ENCODE results near the gene DYNLT1. TPM values are rescaled to one million over a fixed set of nuclear protein-coding genes. Genes with fewer than 3 reads are reported as not detected.

Gene DYNLT1
- total and polyA plus RNA-seq, 2 of the 13 experiments (the other 11 are each of a cell fraction or from before 2014, with no cell fraction given) = 108 to 171 TPM

DNA sequence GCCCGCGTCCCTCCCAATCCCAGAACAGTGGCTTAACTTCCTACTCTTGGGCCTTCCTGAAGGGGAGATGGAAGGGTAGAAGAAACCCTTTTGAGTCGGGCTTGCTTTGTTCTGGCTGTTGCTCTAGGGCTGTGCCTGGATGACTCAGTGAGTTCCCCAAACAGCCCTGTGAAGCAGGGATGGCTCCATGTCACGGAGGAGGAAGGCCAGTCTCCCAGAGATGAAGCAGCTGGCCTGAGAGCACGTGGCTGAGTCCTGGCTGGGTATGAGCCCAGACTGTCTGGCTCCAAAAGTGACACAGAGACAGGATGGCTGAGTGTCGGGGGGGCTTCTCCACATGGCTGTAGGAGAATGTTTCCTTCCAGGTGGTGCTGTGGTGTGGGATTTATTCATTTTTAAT is 10.0 kb upstream of the DYNLT1 start (continued):
- TF ChIP-seq, protein P1, sequence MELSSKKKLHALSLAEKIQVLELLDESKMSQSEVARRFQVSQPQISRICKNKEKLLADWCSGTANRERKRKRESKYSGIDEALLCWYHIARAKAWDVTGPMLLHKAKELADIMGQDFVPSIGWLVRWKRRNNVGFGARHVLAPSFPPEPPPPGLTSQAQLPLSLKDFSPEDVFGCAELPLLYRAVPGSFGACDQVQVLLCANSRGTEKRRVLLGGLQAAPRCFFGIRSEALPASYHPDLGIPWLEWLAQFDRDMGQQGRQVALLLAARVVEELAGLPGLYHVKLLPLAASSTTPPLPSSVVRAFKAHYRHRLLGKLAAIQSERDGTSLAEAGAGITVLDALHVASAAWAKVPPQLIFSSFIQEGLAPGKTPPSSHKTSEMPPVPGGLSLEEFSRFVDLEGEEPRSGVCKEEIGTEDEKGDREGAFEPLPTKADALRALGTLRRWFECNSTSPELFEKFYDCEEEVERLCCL (CRISPR knock-in tag; IDR thresholded peaks at IDR 0.05; ENCODE audit: borderline replicate concordance) = no peak
- TF ChIP-seq, protein P2, sequence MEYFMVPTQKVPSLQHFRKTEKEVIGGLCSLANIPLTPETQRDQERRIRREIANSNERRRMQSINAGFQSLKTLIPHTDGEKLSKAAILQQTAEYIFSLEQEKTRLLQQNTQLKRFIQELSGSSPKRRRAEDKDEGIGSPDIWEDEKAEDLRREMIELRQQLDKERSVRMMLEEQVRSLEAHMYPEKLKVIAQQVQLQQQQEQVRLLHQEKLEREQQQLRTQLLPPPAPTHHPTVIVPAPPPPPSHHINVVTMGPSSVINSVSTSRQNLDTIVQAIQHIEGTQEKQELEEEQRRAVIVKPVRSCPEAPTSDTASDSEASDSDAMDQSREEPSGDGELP (IDR thresholded peaks at IDR 0.05; ENCODE audit: borderline replicate concordance, low read depth) = peak; percentile 75; the same call in 1 of the 2 replicates
- peak; percentile 42; the same call in 1 of the 2 replicates for TF ChIP-seq YEATS2 (CRISPR knock-in tag; IDR thresholded peaks at IDR 0.05; ENCODE audit: borderline replicate concordance)
- TF ChIP-seq ZFP37 (CRISPR knock-in tag; IDR thresholded peaks at IDR 0.05; ENCODE audit: borderline replicate concordance) = 0 out of 2 replicates have a peak, but pooled peaks have one; percentile 63
- TF ChIP-seq CHCHD3 (CRISPR knock-in tag; IDR thresholded peaks at IDR 0.05) = no peak
- TF ChIP-seq, protein P3, sequence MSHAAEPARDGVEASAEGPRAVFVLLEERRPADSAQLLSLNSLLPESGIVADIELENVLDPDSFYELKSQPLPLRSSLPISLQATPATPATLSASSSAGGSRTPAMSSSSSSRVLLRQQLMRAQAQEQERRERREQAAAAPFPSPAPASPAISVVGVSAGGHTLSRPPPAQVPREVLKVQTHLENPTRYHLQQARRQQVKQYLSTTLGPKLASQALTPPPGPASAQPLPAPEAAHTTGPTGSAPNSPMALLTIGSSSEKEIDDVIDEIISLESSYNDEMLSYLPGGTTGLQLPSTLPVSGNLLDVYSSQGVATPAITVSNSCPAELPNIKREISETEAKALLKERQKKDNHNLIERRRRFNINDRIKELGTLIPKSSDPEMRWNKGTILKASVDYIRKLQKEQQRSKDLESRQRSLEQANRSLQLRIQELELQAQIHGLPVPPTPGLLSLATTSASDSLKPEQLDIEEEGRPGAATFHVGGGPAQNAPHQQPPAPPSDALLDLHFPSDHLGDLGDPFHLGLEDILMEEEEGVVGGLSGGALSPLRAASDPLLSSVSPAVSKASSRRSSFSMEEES (CRISPR knock-in tag; IDR thresholded peaks at IDR 0.05) = 0 out of 2 replicates have a peak, but pooled peaks have one; percentile 53
- TF ChIP-seq XRCC5 (optimal IDR thresholded peaks at IDR 0.05; ENCODE audit: low read length) = peak; percentile 48
- TF ChIP-seq EP300 (IDR thresholded peaks at IDR 0.05; ENCODE audit: low read depth in 2 of 2, low read length in 2 of 2) = peak in 1 of 2 experiments; percentile 44; a peak in 1 of 4 replicates
- TF ChIP-seq EP300 (CRISPR knock-in tag; IDR thresholded peaks at IDR 0.05; ENCODE audit: borderline replicate concordance) = no peak
- peak; percentile 67; the same call in 1 of the 2 replicates for TF ChIP-seq ELF3 (CRISPR knock-in tag; IDR thresholded peaks at IDR 0.05)
- TF ChIP-seq MAFK (conservative IDR thresholded peaks at IDR 0.05 in 1 of 2, IDR thresholded peaks at IDR 0.05 in 1 of 2; ENCODE audit: low read length in 2 of 2) = no peak
- peak; percentile 80 for TF ChIP-seq FOSL2 (CRISPR knock-in tag; IDR thresholded peaks at IDR 0.05)
- TF ChIP-seq HMG20B (CRISPR knock-in tag; conservative IDR thresholded peaks at IDR 0.05) = no peak
- no peak for TF ChIP-seq ATF7 (IDR thresholded peaks at IDR 0.05)
- no peak for TF ChIP-seq ATF7 (CRISPR knock-in tag; IDR thresholded peaks at IDR 0.05)
- TF ChIP-seq TEAD3 (CRISPR knock-in tag; optimal IDR thresholded peaks at IDR 0.05; ENCODE audit: borderline replicate concordance) = peak; percentile 66
- TF ChIP-seq, protein P4, sequence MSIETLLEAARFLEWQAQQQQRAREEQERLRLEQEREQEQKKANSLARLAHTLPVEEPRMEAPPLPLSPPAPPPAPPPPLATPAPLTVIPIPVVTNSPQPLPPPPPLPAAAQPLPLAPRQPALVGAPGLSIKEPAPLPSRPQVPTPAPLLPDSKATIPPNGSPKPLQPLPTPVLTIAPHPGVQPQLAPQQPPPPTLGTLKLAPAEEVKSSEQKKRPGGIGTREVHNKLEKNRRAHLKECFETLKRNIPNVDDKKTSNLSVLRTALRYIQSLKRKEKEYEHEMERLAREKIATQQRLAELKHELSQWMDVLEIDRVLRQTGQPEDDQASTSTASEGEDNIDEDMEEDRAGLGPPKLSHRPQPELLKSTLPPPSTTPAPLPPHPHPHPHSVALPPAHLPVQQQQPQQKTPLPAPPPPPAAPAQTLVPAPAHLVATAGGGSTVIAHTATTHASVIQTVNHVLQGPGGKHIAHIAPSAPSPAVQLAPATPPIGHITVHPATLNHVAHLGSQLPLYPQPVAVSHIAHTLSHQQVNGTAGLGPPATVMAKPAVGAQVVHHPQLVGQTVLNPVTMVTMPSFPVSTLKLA (IDR thresholded peaks at IDR 0.05) = peak; percentile 55
- TF ChIP-seq ZNF775 (CRISPR knock-in tag; IDR thresholded peaks at IDR 0.05; ENCODE audit: borderline replicate concordance) = no peak
- peak; percentile 38; the same call in 1 of the 2 replicates for TF ChIP-seq RARA (CRISPR knock-in tag; IDR thresholded peaks at IDR 0.05)
- TF ChIP-seq DNMT1 (CRISPR knock-in tag; IDR thresholded peaks at IDR 0.05) = no peak
- TF ChIP-seq, protein P5, sequence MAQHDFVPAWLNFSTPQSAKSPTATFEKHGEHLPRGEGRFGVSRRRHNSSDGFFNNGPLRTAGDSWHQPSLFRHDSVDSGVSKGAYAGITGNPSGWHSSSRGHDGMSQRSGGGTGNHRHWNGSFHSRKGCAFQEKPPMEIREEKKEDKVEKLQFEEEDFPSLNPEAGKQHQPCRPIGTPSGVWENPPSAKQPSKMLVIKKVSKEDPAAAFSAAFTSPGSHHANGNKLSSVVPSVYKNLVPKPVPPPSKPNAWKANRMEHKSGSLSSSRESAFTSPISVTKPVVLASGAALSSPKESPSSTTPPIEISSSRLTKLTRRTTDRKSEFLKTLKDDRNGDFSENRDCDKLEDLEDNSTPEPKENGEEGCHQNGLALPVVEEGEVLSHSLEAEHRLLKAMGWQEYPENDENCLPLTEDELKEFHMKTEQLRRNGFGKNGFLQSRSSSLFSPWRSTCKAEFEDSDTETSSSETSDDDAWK (CRISPR knock-in tag; IDR thresholded peaks at IDR 0.05) = no peak
- TF ChIP-seq, protein P6, sequence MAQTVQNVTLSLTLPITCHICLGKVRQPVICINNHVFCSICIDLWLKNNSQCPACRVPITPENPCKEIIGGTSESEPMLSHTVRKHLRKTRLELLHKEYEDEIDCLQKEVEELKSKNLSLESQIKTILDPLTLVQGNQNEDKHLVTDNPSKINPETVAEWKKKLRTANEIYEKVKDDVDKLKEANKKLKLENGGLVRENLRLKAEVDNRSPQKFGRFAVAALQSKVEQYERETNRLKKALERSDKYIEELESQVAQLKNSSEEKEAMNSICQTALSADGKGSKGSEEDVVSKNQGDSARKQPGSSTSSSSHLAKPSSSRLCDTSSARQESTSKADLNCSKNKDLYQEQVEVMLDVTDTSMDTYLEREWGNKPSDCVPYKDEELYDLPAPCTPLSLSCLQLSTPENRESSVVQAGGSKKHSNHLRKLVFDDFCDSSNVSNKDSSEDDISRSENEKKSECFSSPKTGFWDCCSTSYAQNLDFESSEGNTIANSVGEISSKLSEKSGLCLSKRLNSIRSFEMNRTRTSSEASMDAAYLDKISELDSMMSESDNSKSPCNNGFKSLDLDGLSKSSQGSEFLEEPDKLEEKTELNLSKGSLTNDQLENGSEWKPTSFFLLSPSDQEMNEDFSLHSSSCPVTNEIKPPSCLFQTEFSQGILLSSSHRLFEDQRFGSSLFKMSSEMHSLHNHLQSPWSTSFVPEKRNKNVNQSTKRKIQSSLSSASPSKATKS (CRISPR knock-in tag; IDR thresholded peaks at IDR 0.05) = no peak
